Ovary (tissue), 3 donors: Measurements from ENCODE around the gene KDM4C.

Experiments used
- CTCF ChIP-seq, 3 donors: fragments of 450-650 bp in 2 of 3; fragments of 200-600 bp in 1 of 3; IDR thresholded peaks; one replicate each; pipeline versions ENCODE4 v1.5.1 to v1.8.0; 2016 to 2022; ENCODE audit warnings: antibody characterized with exemption in 3 of 3, mild to moderate bottlenecking in 1 of 3
- EP300 ChIP-seq: sonication (generic); formaldehyde crosslinking; IDR thresholded peaks from one replicate; pipeline ENCODE4 v1.6.1; 2017; ENCODE audit warnings: antibody characterized with exemption
- POLR2A ChIP-seq: fragments of 450-650 bp; IDR thresholded peaks from one replicate; pipeline ENCODE4 v1.6.1; 2017; ENCODE audit warnings: antibody characterized with exemption, mild to moderate bottlenecking, moderate library complexity
- donor health status: DM: no; HTN: no; CAD: no.

DNA sequence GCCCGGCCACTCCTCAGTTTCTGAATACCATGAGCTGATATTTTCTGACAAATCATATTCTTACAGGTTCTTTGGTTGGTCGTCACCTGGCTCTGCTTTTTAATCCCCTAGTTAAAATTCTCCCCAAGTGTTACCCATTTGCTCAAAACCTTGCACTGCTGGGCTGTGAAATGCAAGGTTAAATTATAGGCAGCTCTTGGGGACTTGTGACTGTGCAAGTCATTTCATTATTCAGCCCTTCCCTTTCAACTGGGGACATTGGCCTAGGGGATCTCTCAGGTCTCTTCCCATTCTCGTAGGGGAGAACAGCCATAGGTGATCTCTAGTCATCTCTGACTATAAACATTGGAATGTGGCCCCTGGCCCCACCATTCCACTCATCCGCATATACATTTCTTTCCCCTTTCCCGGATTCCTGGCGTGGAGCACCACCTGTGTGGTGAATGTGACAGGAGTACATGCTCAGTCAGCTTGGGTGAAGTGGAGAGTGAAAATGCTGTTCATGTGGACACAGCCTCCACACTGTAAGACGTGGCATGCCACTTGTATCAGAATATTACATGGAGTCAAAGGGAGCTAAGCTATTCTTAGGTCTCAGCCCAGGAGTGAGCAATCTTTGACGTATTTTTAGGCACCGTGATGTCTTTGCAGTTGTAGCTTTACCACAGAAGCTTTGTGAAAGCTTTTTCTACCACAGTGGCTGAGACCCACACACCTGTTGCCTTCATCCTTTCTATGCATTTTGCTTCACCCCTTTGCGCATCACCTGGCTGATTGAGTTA lies 386.7 kb downstream of the KDM4C start:
- TF ChIP-seq CTCF (IDR thresholded peaks at IDR 0.05) (no peak), POLR2A (no peak), EP300 (no peak)
